Glutamatergic neuron (in vitro differentiated cells): Measurements from ENCODE around the gene UBAC1. TPM values are rescaled to one million over a fixed set of nuclear protein-coding genes. Genes with fewer than 3 reads are reported as not detected.

Source experiments
- DNase-seq: peaks from one replicate; pipeline ENCODE4 v3.0.0; 2022
- H3K27ac Mint-ChIP-seq: one replicate; pipeline ENCODE4 v1.8.0; 2020; ENCODE audit warnings: mild to moderate bottlenecking, mixed read lengths, inconsistent platforms; ENCODE audit not compliant: unreplicated experiment
- H3K27me3 Mint-ChIP-seq: one replicate; pipeline ENCODE4 v1.8.0; 2020; ENCODE audit warnings: mild to moderate bottlenecking, moderate library complexity, mixed read lengths, inconsistent platforms; ENCODE audit not compliant: unreplicated experiment
- H3K36me3 Mint-ChIP-seq: one replicate; pipeline ENCODE4 v1.8.0; 2020; ENCODE audit warnings: mild to moderate bottlenecking, mixed read lengths, inconsistent platforms; ENCODE audit not compliant: unreplicated experiment
- H3K4me1 Mint-ChIP-seq: one replicate; pipeline ENCODE4 v1.8.0; 2020; ENCODE audit warnings: mild to moderate bottlenecking, low read depth, mixed read lengths, inconsistent platforms; ENCODE audit not compliant: unreplicated experiment
- H3K4me3 Mint-ChIP-seq: one replicate; pipeline ENCODE4 v1.8.0; 2020; ENCODE audit warnings: mild to moderate bottlenecking, mixed read lengths, inconsistent platforms; ENCODE audit not compliant: unreplicated experiment
- H3K9me3 Mint-ChIP-seq: one replicate; pipeline ENCODE4 v1.8.0; 2020; ENCODE audit warnings: mild to moderate bottlenecking, moderate library complexity, mixed read lengths, inconsistent platforms; ENCODE audit not compliant: unreplicated experiment
- CTCF ChIP-seq: fragments of 200-600 bp; sonication (generic); IDR thresholded peaks from one replicate; pipeline ENCODE4 v1.5.0; 2021; ENCODE audit not compliant: partially characterized antibody, unreplicated experiment
- total RNA-seq: library from RNA; stranded (reverse); fragmentation: NEBNext Ultra II Directional; extraction: Animal tissue kit (Norgen Biotek cat#: 25700); gene quantifications from one replicate; pipeline ENCODE4 v1.2.1, GENCODE V29; 2021; ENCODE audit not compliant: unreplicated experiment

Gene UBAC1
- total RNA-seq, 1 donor from 2014 or later, result 48.4 TPM

GRCh38 chr9:135998410-135999071 lies 37.4 kb upstream of the UBAC1 start:
- peaks cover 2% of the 10 kb centered on the region for H3K27me3 Mint-ChIP-seq
- H3K9me3 Mint-ChIP-seq, result no peaks in the 10 kb centered on the region
- peaks cover 13% of the 10 kb centered on the region for H3K4me1 Mint-ChIP-seq
- DNase-seq, result no peak
- no peak overlapping the region for H3K27ac Mint-ChIP-seq
- H3K4me3 Mint-ChIP-seq, result no peak overlapping the region
- H3K36me3 Mint-ChIP-seq, result no peaks in the 10 kb centered on the region
- no peak for TF ChIP-seq CTCF

- no peaks in the 10 kb centered on the region for H3K36me3 Mint-ChIP-seq
- TF ChIP-seq CTCF, result no peak
- no peak for DNase-seq
- peak overlapping the region; percentile 34 for H3K4me3 Mint-ChIP-seq
- no peak overlapping the region for H3K27ac Mint-ChIP-seq
- peaks cover 2% of the 10 kb centered on the region for H3K27me3 Mint-ChIP-seq
- peaks cover 13% of the 10 kb centered on the region for H3K4me1 Mint-ChIP-seq
- no peaks in the 10 kb centered on the region for H3K9me3 Mint-ChIP-seq
Observed at GRCh38 chr9:135998016-135998380, 36.8 kb upstream of the UBAC1 start.

- H3K9me3 Mint-ChIP-seq, result no peaks in the 10 kb centered on the region
- H3K27me3 Mint-ChIP-seq, result peaks cover 2% of the 10 kb centered on the region
- TF ChIP-seq CTCF, result no peak
- peak; percentile 40 for DNase-seq
- no peak overlapping the region for H3K27ac Mint-ChIP-seq
- peaks cover 13% of the 10 kb centered on the region for H3K4me1 Mint-ChIP-seq
- peak overlapping the region; percentile 34 for H3K4me3 Mint-ChIP-seq
- H3K36me3 Mint-ChIP-seq, result no peaks in the 10 kb centered on the region
Observed at GRCh38 chr9:135997090-135998015, 36.2 kb upstream of the UBAC1 start.

- no peaks in the 10 kb centered on the region for H3K36me3 Mint-ChIP-seq
- DNase-seq, result no peak
- H3K9me3 Mint-ChIP-seq, result no peaks in the 10 kb centered on the region
- H3K4me3 Mint-ChIP-seq, result no peak overlapping the region
- H3K27ac Mint-ChIP-seq, result peak overlapping the region; percentile 62
- no peak for TF ChIP-seq CTCF
- H3K27me3 Mint-ChIP-seq, result peaks cover 2% of the 10 kb centered on the region
- peaks cover 13% of the 10 kb centered on the region for H3K4me1 Mint-ChIP-seq
Observed at GRCh38 chr9:135995816-135996215, 34.6 kb upstream of the UBAC1 start.
